Naive thymus-derived CD8-positive, alpha-beta T cell (primary cell): Measurements from ENCODE around the gene HPGDS. TPM values are rescaled to one million over a fixed set of nuclear protein-coding genes. Genes with fewer than 3 reads are reported as not detected.
"Not testable (repeated sequence)": the region's sequence is repeated elsewhere in the genome, so short reads cannot be mapped to it uniquely, and the experiment has no call there.

Experiments used
- ATAC-seq, 2 donors: fragments of 150-1000 bp; cut with Tn5 transposase in 1 of 2; sonication (Bioruptor Pico), chemical (Tn5 transposase) in 1 of 2; 1 replicate in 1 of 2; 2 replicates in 1 of 2; pipeline ENCODE4 v1.10.0; 2021; ENCODE audit warnings: mild to moderate bottlenecking in 2 of 2, moderate library complexity in 2 of 2
- POLR2A ChIA-PET: fragments of 350-600 bp; sonication (Branson Sonifier 250); formaldehyde crosslinking; loops from one replicate; lab custom pipeline; 2021; ENCODE audit warnings: antibody characterized with exemption; lab: Charles Lee
- DNase-seq, 10 donors: peaks; one replicate each; pipeline versions ENCODE4 v3.0.0 to v3.0.0-alpha.2; 2020 to 2022
- H3K27ac Mint-ChIP-seq, 10 donors: one replicate each; pipeline ENCODE4 v1.8.0; 2020 to 2022; ENCODE audit warnings: mild to moderate bottlenecking in 10 of 10, mixed read lengths in 10 of 10, moderate library complexity in 4 of 10, inconsistent platforms in 1 of 10
- H3K27me3 Mint-ChIP-seq, 5 donors: one replicate each; pipeline ENCODE4 v1.8.0; 2021 to 2022; ENCODE audit warnings: mixed read lengths in 5 of 5
- H3K36me3 Mint-ChIP-seq, 3 donors: one replicate each; pipeline ENCODE4 v1.8.0; 2020 to 2022; ENCODE audit warnings: mixed read lengths in 3 of 3, mild to moderate bottlenecking in 2 of 3, inconsistent platforms in 1 of 3
- H3K4me1 Mint-ChIP-seq, 4 donors: one replicate each; pipeline ENCODE4 v1.8.0; 2021 to 2022; ENCODE audit warnings: mixed read lengths in 4 of 4
- H3K4me3 Mint-ChIP-seq, 10 donors: one replicate each; pipeline ENCODE4 v1.8.0; 2020 to 2022; ENCODE audit warnings: mild to moderate bottlenecking in 10 of 10, mixed read lengths in 10 of 10, moderate library complexity in 6 of 10, inconsistent platforms in 1 of 10
- H3K9me3 Mint-ChIP-seq, 9 donors: one replicate each; pipeline ENCODE4 v1.8.0; 2020 to 2022; ENCODE audit warnings: mixed read lengths in 9 of 9, mild to moderate bottlenecking in 3 of 9, inconsistent platforms in 1 of 9, moderate library complexity in 1 of 9
- polyA plus RNA-seq, 3 donors: library from polyadenylated mRNA; unstranded; fragments of 300-500 nt; fragmentation: Illumina TruSeq; gene quantifications; one replicate each; pipeline ENCODE4 v1.2.3, GENCODE V29; 2021
- total RNA-seq, 8 experiments: library from RNA in 2 of 8; stranded (reverse) in 2 of 8; gene quantifications; one replicate each; pipeline ENCODE4 v1.2.3 and lab custom pipeline; 2021 to 2026

Gene HPGDS
- total and polyA plus RNA-seq, 5 experiments from 2014 or later, result 0.11 TPM; not detected in 4

DNA sequence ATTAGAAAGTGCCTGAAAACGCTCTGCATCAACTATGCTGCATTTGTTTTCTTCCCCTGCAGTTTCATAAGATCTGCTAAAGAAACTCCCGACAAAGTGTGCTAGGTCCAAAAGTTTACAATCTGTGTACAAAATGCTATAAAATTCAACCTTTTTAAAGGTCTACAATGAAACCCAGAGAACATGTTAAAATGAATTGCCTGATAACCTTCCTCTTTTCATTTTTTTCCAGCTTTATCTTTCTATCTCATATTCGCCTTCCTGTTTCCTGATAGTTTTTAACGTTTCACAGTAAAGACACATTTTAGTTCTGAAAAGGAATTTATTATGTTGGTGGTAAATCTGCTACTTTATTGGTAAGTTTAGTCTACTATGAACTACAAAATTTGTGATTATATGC, 9.5 kb upstream of the HPGDS start:
- POLR2A ChIA-PET, result no interaction called here
- ATAC-seq (no peak), DNase-seq (no peak)
- H3K36me3 Mint-ChIP-seq, result no peaks in the 10 kb centered on the region
- H3K9me3 Mint-ChIP-seq, result no peaks in the 10 kb centered on the region
- H3K27ac Mint-ChIP-seq, result no peak overlapping the region
- H3K4me1 Mint-ChIP-seq, result peaks cover 1 to 13% (median 3%) of the 10 kb centered on the region in 4 donors
- H3K4me3 Mint-ChIP-seq, result no peak overlapping the region
- peaks cover 0 to 16% (median 5%) of the 10 kb centered on the region in 5 donors for H3K27me3 Mint-ChIP-seq

DNA sequence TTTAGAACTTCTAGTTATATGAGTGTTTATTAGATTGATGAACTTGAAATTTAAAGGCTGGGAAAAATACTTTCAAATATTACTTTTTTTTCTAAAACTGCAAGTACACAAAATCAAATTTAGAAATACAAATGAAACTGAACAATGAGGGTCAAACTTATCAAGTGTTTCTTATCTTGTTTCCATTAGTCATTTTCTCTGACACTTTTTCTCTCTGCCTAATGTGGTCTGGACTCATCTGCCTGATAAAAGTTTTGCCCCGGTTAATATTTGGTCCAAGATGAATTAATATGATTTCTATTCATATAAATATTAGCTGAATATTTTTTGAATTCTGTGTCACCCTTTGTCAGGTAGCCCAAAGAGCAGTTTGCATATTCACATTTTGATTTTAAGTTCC, 8.7 kb upstream of the HPGDS start:
- POLR2A ChIA-PET, result no interaction called here

DNA sequence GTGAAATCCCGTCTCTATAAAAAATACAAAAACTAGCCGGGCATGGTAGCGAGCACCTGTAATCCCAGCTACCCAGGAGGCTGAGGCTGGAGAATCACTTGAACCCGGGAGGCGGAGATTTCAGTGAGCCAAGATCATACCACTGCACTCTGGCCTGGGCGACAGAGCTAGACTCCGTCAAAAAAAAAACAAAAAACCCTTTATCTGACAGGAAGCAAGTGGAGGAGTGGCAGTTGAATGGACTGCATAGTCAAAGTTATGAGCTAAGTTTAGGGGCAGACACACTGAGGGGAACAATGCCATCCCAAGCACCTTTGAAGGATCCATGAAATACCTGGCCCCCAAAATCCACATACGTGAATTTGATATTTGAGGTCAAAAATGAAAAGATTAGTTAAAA, 7.5 kb upstream of the HPGDS start:
- H3K27me3 Mint-ChIP-seq, result peaks cover 0 to 16% (median 5%) of the 10 kb centered on the region in 5 donors
- POLR2A ChIA-PET, result no interaction called here
- DNase-seq, result no peak
- H3K27ac Mint-ChIP-seq, result no peak overlapping the region
- H3K4me3 Mint-ChIP-seq, result no peak overlapping the region
- H3K4me1 Mint-ChIP-seq, result peaks cover 1 to 13% (median 7%) of the 10 kb centered on the region in 4 donors
- no peak for ATAC-seq
- H3K9me3 Mint-ChIP-seq, result no peaks in the 10 kb centered on the region
- no peaks in the 10 kb centered on the region for H3K36me3 Mint-ChIP-seq

More for the DNA sequence above, 8.7 kb upstream of the HPGDS start:
- Mint-ChIP-seq H3K4me1 (peaks cover 1 to 13% (median 3%) of the 10 kb centered on the region in 4 donors), H3K36me3 (no peaks in the 10 kb centered on the region), H3K27me3 (peaks cover 0 to 16% (median 5%) of the 10 kb centered on the region in 5 donors), H3K27ac (no peak overlapping the region), H3K9me3 (no peaks in the 10 kb centered on the region), H3K4me3 (no peak overlapping the region)
- DNase-seq (no peak), ATAC-seq (no peak)

DNA sequence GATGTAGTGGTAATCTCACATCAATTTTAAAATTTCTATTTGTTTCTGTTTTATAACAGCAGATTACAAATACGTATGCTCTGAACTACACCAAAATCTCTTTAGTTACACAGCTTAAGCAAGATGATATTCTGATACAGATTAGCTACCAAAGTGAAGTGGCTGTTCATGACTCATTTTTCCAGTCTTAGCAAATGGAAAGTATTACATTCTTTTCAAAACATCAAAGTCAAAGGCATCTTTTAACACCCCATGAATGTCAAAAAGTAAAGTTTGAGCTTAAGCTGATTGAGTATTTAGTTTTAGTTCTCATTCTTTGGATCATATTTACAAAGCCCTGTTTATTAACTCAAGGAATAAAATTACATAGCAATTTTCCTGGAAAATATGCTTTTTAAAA, 6.6 kb upstream of the HPGDS start:
- POLR2A ChIA-PET, result no interaction called here
- H3K27me3 Mint-ChIP-seq, result peaks cover 0 to 16% (median 5%) of the 10 kb centered on the region in 5 donors
- no peak for ATAC-seq
- peaks cover 1 to 13% (median 7%) of the 10 kb centered on the region in 4 donors for H3K4me1 Mint-ChIP-seq
- no peak for DNase-seq
- no peak overlapping the region for H3K27ac Mint-ChIP-seq
- no peaks in the 10 kb centered on the region for H3K36me3 Mint-ChIP-seq
- H3K9me3 Mint-ChIP-seq, result no peaks in the 10 kb centered on the region
- no peak overlapping the region for H3K4me3 Mint-ChIP-seq

DNA sequence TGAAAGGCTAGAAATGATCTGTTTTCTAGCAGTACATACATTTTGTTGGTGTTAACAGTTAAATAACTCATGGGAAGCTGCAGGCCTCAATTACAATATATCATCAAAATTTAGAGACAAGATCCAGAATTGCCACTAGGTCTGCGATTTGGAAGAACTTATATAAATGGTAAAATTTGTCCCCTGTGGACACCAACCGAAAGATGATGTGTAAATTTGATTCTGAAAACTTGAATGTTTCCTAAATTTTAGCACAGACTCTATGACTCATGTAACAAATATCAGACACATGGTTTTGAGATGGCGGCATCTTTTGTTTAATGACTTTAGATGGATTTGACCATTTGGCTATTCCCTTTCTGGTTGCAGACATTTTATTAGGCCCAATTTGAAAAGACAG, 6.0 kb upstream of the HPGDS start:
- DNase-seq, result no peak
- Mint-ChIP-seq H3K9me3 (no peaks in the 10 kb centered on the region), H3K36me3 (no peaks in the 10 kb centered on the region), H3K27ac (no peak overlapping the region), H3K27me3 (peaks cover 0 to 16% (median 5%) of the 10 kb centered on the region in 5 donors), H3K4me3 (no peak overlapping the region), H3K4me1 (peaks cover 1 to 13% (median 7%) of the 10 kb centered on the region in 4 donors)
- no peak for ATAC-seq
- POLR2A ChIA-PET, result no interaction called here

DNA sequence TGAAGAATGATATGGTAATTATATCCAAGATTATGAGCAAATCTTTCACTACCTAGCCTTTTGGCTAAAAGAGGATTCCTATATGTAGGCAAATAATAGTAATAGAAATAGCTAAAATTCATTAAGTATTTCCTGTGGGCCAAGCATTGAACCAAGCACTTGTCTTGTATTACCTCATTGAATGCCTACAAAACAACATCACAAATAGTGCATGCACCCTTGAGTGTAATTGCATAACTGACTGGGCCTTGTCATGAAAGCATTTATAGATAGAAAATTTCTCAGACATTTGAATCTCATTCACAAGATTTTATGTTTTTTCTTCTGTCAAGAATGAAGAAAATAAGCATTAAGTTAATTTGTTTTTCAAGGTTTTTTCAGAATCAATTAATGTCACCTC, 3.9 kb upstream of the HPGDS start:
- no peaks in the 10 kb centered on the region for H3K9me3 Mint-ChIP-seq
- ATAC-seq, result no peak
- no peak for DNase-seq
- POLR2A ChIA-PET, result no interaction called here
- peaks cover 0 to 15% (median 6%) of the 10 kb centered on the region in 4 donors for H3K4me1 Mint-ChIP-seq
- no peak overlapping the region for H3K27ac Mint-ChIP-seq
- H3K36me3 Mint-ChIP-seq, result no peaks in the 10 kb centered on the region
- H3K4me3 Mint-ChIP-seq, result no peak overlapping the region
- peaks cover 0 to 11% (median 5%) of the 10 kb centered on the region in 5 donors for H3K27me3 Mint-ChIP-seq

DNA sequence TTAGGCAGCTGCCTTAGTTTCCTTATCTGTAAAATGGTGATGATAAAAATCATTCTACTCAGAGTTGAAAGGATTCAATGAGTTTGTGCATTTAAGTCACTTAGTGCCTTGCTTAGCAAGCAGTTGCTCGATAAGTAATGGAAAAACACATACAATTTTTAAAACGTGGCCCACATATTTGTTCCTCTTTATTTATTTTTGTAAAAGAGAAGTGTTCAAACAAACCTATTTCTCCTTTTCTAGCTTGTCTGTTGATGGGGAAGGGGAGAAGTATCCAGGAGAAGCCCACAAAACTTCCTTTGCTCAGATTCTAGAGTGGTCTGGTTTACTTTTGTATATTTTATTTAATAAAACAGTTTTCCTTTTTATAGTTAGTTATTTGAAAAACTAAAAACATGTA, 3.3 kb upstream of the HPGDS start:
- POLR2A ChIA-PET, result no interaction called here
- no peaks in the 10 kb centered on the region for H3K36me3 Mint-ChIP-seq
- peaks cover 0 to 15% (median 4%) of the 10 kb centered on the region in 4 donors for H3K4me1 Mint-ChIP-seq
- DNase-seq, result no peak
- peaks cover 0 to 9% (median 5%) of the 10 kb centered on the region in 5 donors for H3K27me3 Mint-ChIP-seq
- no peak for ATAC-seq
- H3K27ac Mint-ChIP-seq, result no peak overlapping the region
- no peaks in the 10 kb centered on the region for H3K9me3 Mint-ChIP-seq
- H3K4me3 Mint-ChIP-seq, result no peak overlapping the region

DNA sequence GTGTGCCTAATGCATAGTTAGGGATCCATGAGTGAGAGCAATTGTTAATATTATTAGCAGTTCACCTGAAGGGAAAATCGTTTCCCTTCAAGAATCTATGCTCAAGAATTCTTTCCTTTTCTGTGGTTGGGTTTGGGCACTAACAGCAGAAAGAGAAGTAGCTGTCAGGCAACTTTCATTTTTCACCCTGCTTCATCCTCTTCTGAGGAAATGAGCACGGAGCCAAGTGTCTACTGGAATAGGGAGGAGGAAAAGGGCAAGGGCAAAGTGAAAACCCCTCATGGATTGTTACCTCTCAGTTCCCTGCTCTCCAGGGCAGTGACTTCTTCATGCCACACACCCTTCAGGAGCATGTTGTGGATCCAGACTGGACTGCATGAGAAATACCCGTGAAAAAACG, 2.6 kb upstream of the HPGDS start:
- Mint-ChIP-seq H3K4me3 (no peak overlapping the region), H3K4me1 (peaks cover 0 to 15% (median 4%) of the 10 kb centered on the region in 4 donors), H3K27me3 (peaks cover 0 to 5% (median 4%) of the 10 kb centered on the region in 5 donors), H3K27ac (no peak overlapping the region), H3K9me3 (no peaks in the 10 kb centered on the region), H3K36me3 (no peaks in the 10 kb centered on the region)
- DNase-seq, result no peak
- ATAC-seq, result no peak
- POLR2A ChIA-PET, result no interaction called here

- Mint-ChIP-seq H3K36me3 (no peaks in the 10 kb centered on the region), H3K9me3 (no peaks in the 10 kb centered on the region)
Measured at GRCh38 chr4:94344457-94344856, 1.8 kb upstream of the HPGDS start.

GRCh38 chr4:94341481-94342370, 910 bp downstream of the HPGDS start:
- Mint-ChIP-seq H3K36me3 (no peaks in the 10 kb centered on the region), H3K9me3 (no peaks in the 10 kb centered on the region), H3K4me1 (peaks cover 8 to 31% (median 17%) of the 10 kb centered on the region in 4 donors), H3K4me3 (no peak overlapping the region), H3K27ac (no peak overlapping the region), H3K27me3 (no peaks in the 10 kb centered on the region)
- no peak for ATAC-seq
- no peak for DNase-seq
- POLR2A ChIA-PET, result no interaction called here

More at GRCh38 chr4:94344457-94344856, 1.8 kb upstream of the HPGDS start:
- Mint-ChIP-seq H3K4me3 (no peak overlapping the region), H3K27me3 (no peaks in the 10 kb centered on the region), H3K4me1 (peaks cover 4 to 20% (median 9%) of the 10 kb centered on the region in 4 donors), H3K27ac (no peak overlapping the region)
- ATAC-seq (no peak), DNase-seq (no peak)
- POLR2A ChIA-PET, result no interaction called here

- H3K4me3 Mint-ChIP-seq, result peak overlapping the region; percentile 56 to 82 (median 76)
- no peaks in the 10 kb centered on the region for H3K27me3 Mint-ChIP-seq
- POLR2A ChIA-PET, result no interaction called here
- peak overlapping the region in 5 of 10 donors; percentile 51 to 67 (median 63) for H3K27ac Mint-ChIP-seq
- DNase-seq, result no peak
- no peaks in the 10 kb centered on the region for H3K36me3 Mint-ChIP-seq
- H3K9me3 Mint-ChIP-seq, result no peaks in the 10 kb centered on the region
- peaks cover 8 to 23% (median 17%) of the 10 kb centered on the region in 4 donors for H3K4me1 Mint-ChIP-seq
- peak in 1 of 2 donors; percentile 22 for ATAC-seq
Measured at GRCh38 chr4:94339779-94340178, 2.9 kb downstream of the HPGDS start.

DNA sequence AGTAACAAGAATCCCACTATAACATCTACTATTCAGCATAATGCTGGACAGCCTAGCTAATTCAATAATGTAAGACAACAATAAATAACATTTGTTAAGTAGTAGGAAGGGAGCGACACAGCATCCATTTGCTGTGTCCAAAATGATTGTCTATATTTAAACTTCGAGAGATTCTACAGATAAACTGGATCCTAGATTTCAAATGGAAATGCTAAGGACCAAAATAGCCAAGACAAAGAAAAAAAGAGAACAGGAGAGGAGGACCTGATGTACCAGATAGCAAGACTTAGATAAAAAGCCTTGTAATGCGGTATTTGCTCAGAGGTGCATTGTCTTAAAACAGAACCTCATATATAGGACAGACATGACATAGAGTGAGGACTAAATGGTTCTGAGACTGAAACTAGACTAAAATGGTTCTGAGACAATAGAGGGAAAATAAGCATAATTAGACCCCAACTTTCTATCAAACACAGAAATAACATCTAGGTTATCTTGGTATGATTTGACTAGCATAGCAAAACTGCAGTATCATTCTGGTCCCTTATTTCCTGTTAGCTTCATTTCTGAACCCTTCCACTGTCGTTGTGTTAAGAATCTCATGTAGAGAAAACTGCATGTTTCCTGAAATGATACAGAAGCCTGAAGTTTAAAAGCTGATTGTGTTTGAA, 3.8 kb downstream of the HPGDS start:
- H3K27ac Mint-ChIP-seq, result peak overlapping the region in 8 of 10 donors; percentile 44 to 80 (median 65)
- H3K4me1 Mint-ChIP-seq, result peaks cover 8 to 23% (median 17%) of the 10 kb centered on the region in 4 donors
- POLR2A ChIA-PET, result no interaction called here
- no peaks in the 10 kb centered on the region for H3K9me3 Mint-ChIP-seq
- peak overlapping the region; percentile 55 to 82 (median 76) for H3K4me3 Mint-ChIP-seq
- no peaks in the 10 kb centered on the region for H3K36me3 Mint-ChIP-seq
- H3K27me3 Mint-ChIP-seq, result no peaks in the 10 kb centered on the region
- ATAC-seq (peak in 1 of 2 donors; percentile 45), DNase-seq (no peak)

DNA sequence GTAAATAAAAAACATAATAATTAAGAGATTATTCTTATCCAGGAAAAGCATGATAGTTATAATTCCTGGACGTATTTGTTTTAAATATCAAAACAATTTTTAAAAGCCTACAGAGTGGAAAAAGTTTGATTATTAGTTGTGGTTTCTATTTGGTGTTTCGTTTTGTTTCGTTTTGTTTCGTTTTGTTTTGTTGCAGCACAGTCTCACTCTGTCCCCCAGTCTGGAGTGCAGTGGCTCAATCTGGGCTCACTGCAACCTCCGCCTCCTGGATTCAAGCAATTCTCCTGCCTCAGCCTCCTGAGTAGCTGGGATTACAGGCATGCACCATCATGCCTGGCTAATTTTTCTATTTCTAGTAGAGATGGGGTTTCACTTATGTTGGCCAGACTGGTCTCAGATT, 5.8 kb downstream of the HPGDS start:
- H3K27ac Mint-ChIP-seq, H3K36me3 Mint-ChIP-seq, H3K9me3 Mint-ChIP-seq, H3K27me3 Mint-ChIP-seq, DNase-seq, POLR2A ChIA-PET, ATAC-seq: not testable (repeated sequence)
- H3K4me3 Mint-ChIP-seq, result peak overlapping the region in 1 of 10 donors; percentile 64
- H3K4me1 Mint-ChIP-seq, result peaks cover 6 to 16% (median 14%) of the 10 kb centered on the region in 4 donors
